ENCODE measurements around the gene PRKCA.

Gene PRKCA

GRCh38 chr17:66779237-66779606, 476.8 kb downstream of the PRKCA start:
- H3K4me3 ChIP-seq (ENCODE audit: low read depth, low read length), result no peak overlapping the region
- DNase-seq (ENCODE audit: low read depth), result no peak
- TF ChIP-seq CTCF (IDR thresholded peaks at IDR 0.05; ENCODE audit: low read depth, low read length, missing control alignments), result no peak

GRCh38 chr17:66781135-66781534, 478.7 kb downstream of the PRKCA start:
- no peak for TF ChIP-seq CTCF (IDR thresholded peaks at IDR 0.05; ENCODE audit: low read depth, low read length, missing control alignments)

GRCh38 chr17:66782851-66783250, 480.4 kb downstream of the PRKCA start:
- no peak overlapping the region for H3K4me3 ChIP-seq (ENCODE audit: low read depth, low read length)
- TF ChIP-seq CTCF (IDR thresholded peaks at IDR 0.05; ENCODE audit: low read depth, low read length, missing control alignments), result no peak
- DNase-seq (ENCODE audit: low read depth), result no peak

More at GRCh38 chr17:66781135-66781534, 478.7 kb downstream of the PRKCA start:
- no peak for DNase-seq (ENCODE audit: low read depth)
- no peak overlapping the region for H3K4me3 ChIP-seq (ENCODE audit: low read depth, low read length)

GRCh38 chr17:66783656-66784381, 481.4 kb downstream of the PRKCA start:
- TF ChIP-seq CTCF (IDR thresholded peaks at IDR 0.05; ENCODE audit: low read depth, low read length, missing control alignments), result no peak
- no peak for DNase-seq (ENCODE audit: low read depth)

GRCh38 chr17:66784621-66785364, 482.4 kb downstream of the PRKCA start:
- no peak for TF ChIP-seq CTCF (IDR thresholded peaks at IDR 0.05; ENCODE audit: low read depth, low read length, missing control alignments)
- DNase-seq (ENCODE audit: low read depth), result no peak
- H3K4me3 ChIP-seq (ENCODE audit: low read depth, low read length), result no peak overlapping the region

More at GRCh38 chr17:66783656-66784381, 481.4 kb downstream of the PRKCA start:
- no peak overlapping the region for H3K4me3 ChIP-seq (ENCODE audit: low read depth, low read length)

- H3K4me3 ChIP-seq (ENCODE audit: low read depth, low read length), result no peak overlapping the region
- no peak for DNase-seq (ENCODE audit: low read depth)
- TF ChIP-seq CTCF (IDR thresholded peaks at IDR 0.05; ENCODE audit: low read depth, low read length, missing control alignments), result no peak
Observed at GRCh38 chr17:66786107-66786506, 483.7 kb downstream of the PRKCA start.

Data from GM12864 (cell line).